GM12878 (cell line): Measurements from ENCODE around the gene ZNF230. TPM values are rescaled to one million over a fixed set of nuclear protein-coding genes. Genes with fewer than 3 reads are reported as not detected.
A peak's percentile ranks its signal among the peaks of the same experiment; 100 is the strongest.

Experiments used
- CHD2 ChIP-seq: IDR thresholded peaks from 2 replicates; pipeline ENCODE4 v1.6.1; 2011; ENCODE audit warnings: low read depth, low read length, improper control_type of control experiment, borderline replicate concordance
- CHD4 ChIP-seq: fragments of 200-600 bp; sonication (generic); IDR thresholded peaks from 2 replicates; pipeline ENCODE4 v1.6.1; 2016; ENCODE audit warnings: mild to moderate bottlenecking
- CREB1 ChIP-seq: IDR thresholded peaks from 2 replicates; pipeline ENCODE4 v1.6.1; 2012; ENCODE audit warnings: low read depth, mild to moderate bottlenecking, inconsistent platforms
- CREM ChIP-seq: IDR thresholded peaks from 2 replicates; pipeline ENCODE4 v1.6.1; 2014; ENCODE audit warnings: antibody characterized with exemption, low read depth
- DPF2 ChIP-seq: fragments of 450-650 bp; IDR thresholded peaks from 2 replicates; pipeline ENCODE4 v1.6.1; 2017; ENCODE audit warnings: mild to moderate bottlenecking
- EGR1 ChIP-seq, 2 experiments: IDR thresholded peaks; 1 replicate in 1 of 2; 2 replicates in 1 of 2; pipeline ENCODE4 v1.6.1; 2011 to 2012; ENCODE audit warnings: low read depth in 2 of 2, low read length in 2 of 2, borderline replicate concordance in 1 of 2, mild to moderate bottlenecking in 1 of 2, moderate library complexity in 1 of 2
- EP300 ChIP-seq, 2 experiments: fragments of 150-350 bp in 1 of 2; IDR thresholded peaks; 2 replicates each; pipeline ENCODE4 v1.6.1; 2011 to 2012; ENCODE audit warnings: low read depth in 2 of 2, low read length in 2 of 2, borderline replicate concordance in 1 of 2, improper control_type of control experiment in 1 of 2, inconsistent platforms in 1 of 2; ENCODE audit not compliant: control insufficient read depth in 1 of 2
- ETV6 ChIP-seq, 2 experiments: fragments of 450-650 bp in 1 of 2; IDR thresholded peaks in 1 of 2; conservative IDR thresholded peaks in 1 of 2; 2 replicates each; pipeline ENCODE4 v1.6.1; 2014; ENCODE audit warnings: antibody characterized with exemption in 1 of 2, borderline replicate concordance in 1 of 2, low read depth in 1 of 2, mild to moderate bottlenecking in 1 of 2, moderate library complexity in 1 of 2
- HDAC2 ChIP-seq: fragments of 200-600 bp; sonication (generic); IDR thresholded peaks from 2 replicates; pipeline ENCODE4 v1.6.1; 2017
- HDGF ChIP-seq: fragments of 450-650 bp; IDR thresholded peaks from 2 replicates; pipeline ENCODE4 v1.6.1; 2016; ENCODE audit warnings: antibody characterized with exemption
- JUNB ChIP-seq: IDR thresholded peaks from 2 replicates; pipeline ENCODE4 v1.6.1; 2016; ENCODE audit warnings: antibody characterized with exemption, mild to moderate bottlenecking
- KAT2A ChIP-seq: conservative IDR thresholded peaks from 2 replicates; pipeline ENCODE4 v1.6.1; 2011; ENCODE audit warnings: low read depth, low read length; ENCODE audit not compliant: control insufficient read depth
- LARP7 ChIP-seq: fragments of 450-650 bp; IDR thresholded peaks from 2 replicates; pipeline ENCODE4 v1.6.1; 2017; ENCODE audit warnings: mild to moderate bottlenecking
- NFXL1 ChIP-seq: fragments of 450-650 bp; IDR thresholded peaks from 2 replicates; pipeline ENCODE4 v1.6.1; 2017; ENCODE audit warnings: antibody characterized with exemption, mild to moderate bottlenecking, borderline replicate concordance
- NFYA ChIP-seq: IDR thresholded peaks from 2 replicates; pipeline ENCODE4 v1.6.1; 2011; ENCODE audit warnings: low read depth, mild to moderate bottlenecking, low read length, improper control_type of control experiment, borderline replicate concordance
- NR2C2 ChIP-seq: IDR thresholded peaks from 2 replicates; pipeline ENCODE4 v1.6.1; 2011; ENCODE audit warnings: borderline replicate concordance, low read depth; ENCODE audit not compliant: control insufficient read depth, insufficient read length
- NR2F1 ChIP-seq: fragments of 450-650 bp; conservative IDR thresholded peaks from 2 replicates; pipeline ENCODE4 v1.6.1; 2017; ENCODE audit warnings: mild to moderate bottlenecking
- RAD21 ChIP-seq: IDR thresholded peaks from 2 replicates; pipeline ENCODE4 v1.6.1; 2011; ENCODE audit warnings: mild to moderate bottlenecking, low read depth, low read length, moderate library complexity; ENCODE audit not compliant: insufficient read depth
- SRF ChIP-seq, 2 experiments: IDR thresholded peaks; 2 replicates each; pipeline ENCODE4 v1.6.1; 2011; ENCODE audit warnings: low read depth in 2 of 2, low read length in 2 of 2, mild to moderate bottlenecking in 1 of 2, moderate library complexity in 1 of 2
- TAF1 ChIP-seq: IDR thresholded peaks from 2 replicates; pipeline ENCODE4 v1.6.1; 2011; ENCODE audit warnings: mild to moderate bottlenecking, low read depth, low read length, borderline replicate concordance
- TBL1XR1 ChIP-seq: IDR thresholded peaks from 2 replicates; pipeline ENCODE4 v1.6.1; 2012; ENCODE audit warnings: low read depth, low read length, improper control_type of control experiment
- ZBED1 ChIP-seq: IDR thresholded peaks from 2 replicates; pipeline ENCODE4 v1.6.1; 2016; ENCODE audit warnings: borderline replicate concordance
- polyA plus RNA-seq, 11 experiments: library from polyadenylated mRNA; depleted of rRNA in 4 of 11; unstranded in 6 of 11; stranded (reverse) in 5 of 11; fragments of >200 nt; fragmentation: Nextera tagmentation in 4 of 11; fragmentation: Illumina TruSeq in 1 of 11; extraction: Ambion mirVana in 4 of 11; extraction: Trizol in 1 of 11; gene quantifications; 1 replicate in 1 of 11; 2 replicates in 10 of 11; pipeline versions ENCODE4 v1.2.1 to v1.2.3, GENCODE V29; 2011 to 2016; ENCODE audit warnings: inconsistent platforms in 2 of 11, missing spikeins in 2 of 11, low read depth in 1 of 11
- total RNA-seq, 4 experiments: library from RNA; depleted of rRNA in 3 of 4; stranded (reverse); fragments of >200 nt in 3 of 4; fragmentation: Illumina TruSeq in 1 of 4; extraction: Trizol in 1 of 4; gene quantifications; 2 replicates each; pipeline versions ENCODE4 v1.2.1 to v1.2.3, GENCODE V29; 2013 to 2021
- TF ChIP-seq, protein P1 (sequence below): fragments of 450-650 bp; IDR thresholded peaks from 2 replicates; pipeline ENCODE4 v1.6.1; 2017; ENCODE audit warnings: mild to moderate bottlenecking, moderate library complexity
- TF ChIP-seq, protein P2 (sequence below): fragments of 450-650 bp; IDR thresholded peaks from 2 replicates; pipeline ENCODE4 v1.6.1; 2018; ENCODE audit warnings: mild to moderate bottlenecking, low read depth, moderate library complexity; ENCODE audit not compliant: partially characterized antibody

Gene ZNF230
- total and polyA plus RNA-seq, 10 of the 15 experiments (the other 5 are each of a cell fraction or from before 2014, with no cell fraction given), result 1.8 to 9.1 (median 3.5) TPM

GRCh38 chr19:43983912-43984686 is 18.7 kb upstream of the ZNF230 start, which contains the start of gene ZNF155 (continued):
- TF ChIP-seq, protein P1, sequence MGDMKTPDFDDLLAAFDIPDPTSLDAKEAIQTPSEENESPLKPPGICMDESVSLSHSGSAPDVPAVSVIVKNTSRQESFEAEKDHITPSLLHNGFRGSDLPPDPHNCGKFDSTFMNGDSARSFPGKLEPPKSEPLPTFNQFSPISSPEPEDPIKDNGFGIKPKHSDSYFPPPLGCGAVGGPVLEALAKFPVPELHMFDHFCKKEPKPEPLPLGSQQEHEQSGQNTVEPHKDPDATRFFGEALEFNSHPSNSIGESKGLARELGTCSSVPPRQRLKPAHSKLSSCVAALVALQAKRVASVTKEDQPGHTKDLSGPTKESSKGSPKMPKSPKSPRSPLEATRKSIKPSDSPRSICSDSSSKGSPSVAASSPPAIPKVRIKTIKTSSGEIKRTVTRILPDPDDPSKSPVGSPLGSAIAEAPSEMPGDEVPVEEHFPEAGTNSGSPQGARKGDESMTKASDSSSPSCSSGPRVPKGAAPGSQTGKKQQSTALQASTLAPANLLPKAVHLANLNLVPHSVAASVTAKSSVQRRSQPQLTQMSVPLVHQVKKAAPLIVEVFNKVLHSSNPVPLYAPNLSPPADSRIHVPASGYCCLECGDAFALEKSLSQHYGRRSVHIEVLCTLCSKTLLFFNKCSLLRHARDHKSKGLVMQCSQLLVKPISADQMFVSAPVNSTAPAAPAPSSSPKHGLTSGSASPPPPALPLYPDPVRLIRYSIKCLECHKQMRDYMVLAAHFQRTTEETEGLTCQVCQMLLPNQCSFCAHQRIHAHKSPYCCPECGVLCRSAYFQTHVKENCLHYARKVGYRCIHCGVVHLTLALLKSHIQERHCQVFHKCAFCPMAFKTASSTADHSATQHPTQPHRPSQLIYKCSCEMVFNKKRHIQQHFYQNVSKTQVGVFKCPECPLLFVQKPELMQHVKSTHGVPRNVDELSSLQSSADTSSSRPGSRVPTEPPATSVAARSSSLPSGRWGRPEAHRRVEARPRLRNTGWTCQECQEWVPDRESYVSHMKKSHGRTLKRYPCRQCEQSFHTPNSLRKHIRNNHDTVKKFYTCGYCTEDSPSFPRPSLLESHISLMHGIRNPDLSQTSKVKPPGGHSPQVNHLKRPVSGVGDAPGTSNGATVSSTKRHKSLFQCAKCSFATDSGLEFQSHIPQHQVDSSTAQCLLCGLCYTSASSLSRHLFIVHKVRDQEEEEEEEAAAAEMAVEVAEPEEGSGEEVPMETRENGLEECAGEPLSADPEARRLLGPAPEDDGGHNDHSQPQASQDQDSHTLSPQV, result no peak
- TF ChIP-seq JUNB (no peak), NR2F1 (no peak), KAT2A (no peak), ZBED1 (no peak), EGR1 (IDR thresholded peaks at IDR 0.05; ENCODE audit: borderline replicate concordance in 1 of 2, low read depth in 2 of 2, low read length in 2 of 2) (no peak), ETV6 (conservative IDR thresholded peaks at IDR 0.05 in 1 of 2, IDR thresholded peaks at IDR 0.05 in 1 of 2; ENCODE audit: borderline replicate concordance in 1 of 2, low read depth in 1 of 2) (no peak), EP300 (IDR thresholded peaks at IDR 0.05; ENCODE audit: borderline replicate concordance in 1 of 2, control insufficient read depth in 1 of 2, low read depth in 2 of 2, low read length in 2 of 2) (no peak), CHD2 (peak; percentile 83; the same call in 1 of the 2 replicates), RAD21 (no peak), CREM (peak; percentile 70; the same call in 1 of the 2 replicates), LARP7 (no peak), TBL1XR1 (no peak), DPF2 (no peak), CREB1 (peak; percentile 68), HDAC2 (no peak), SRF (IDR thresholded peaks at IDR 0.05; ENCODE audit: low read depth in 2 of 2, low read length in 2 of 2) (no peak), TAF1 (peak; percentile 65), NR2C2 (no peak), NFXL1 (no peak), NFYA (no peak), CHD4 (no peak), HDGF (no peak)
- TF ChIP-seq, protein P2, sequence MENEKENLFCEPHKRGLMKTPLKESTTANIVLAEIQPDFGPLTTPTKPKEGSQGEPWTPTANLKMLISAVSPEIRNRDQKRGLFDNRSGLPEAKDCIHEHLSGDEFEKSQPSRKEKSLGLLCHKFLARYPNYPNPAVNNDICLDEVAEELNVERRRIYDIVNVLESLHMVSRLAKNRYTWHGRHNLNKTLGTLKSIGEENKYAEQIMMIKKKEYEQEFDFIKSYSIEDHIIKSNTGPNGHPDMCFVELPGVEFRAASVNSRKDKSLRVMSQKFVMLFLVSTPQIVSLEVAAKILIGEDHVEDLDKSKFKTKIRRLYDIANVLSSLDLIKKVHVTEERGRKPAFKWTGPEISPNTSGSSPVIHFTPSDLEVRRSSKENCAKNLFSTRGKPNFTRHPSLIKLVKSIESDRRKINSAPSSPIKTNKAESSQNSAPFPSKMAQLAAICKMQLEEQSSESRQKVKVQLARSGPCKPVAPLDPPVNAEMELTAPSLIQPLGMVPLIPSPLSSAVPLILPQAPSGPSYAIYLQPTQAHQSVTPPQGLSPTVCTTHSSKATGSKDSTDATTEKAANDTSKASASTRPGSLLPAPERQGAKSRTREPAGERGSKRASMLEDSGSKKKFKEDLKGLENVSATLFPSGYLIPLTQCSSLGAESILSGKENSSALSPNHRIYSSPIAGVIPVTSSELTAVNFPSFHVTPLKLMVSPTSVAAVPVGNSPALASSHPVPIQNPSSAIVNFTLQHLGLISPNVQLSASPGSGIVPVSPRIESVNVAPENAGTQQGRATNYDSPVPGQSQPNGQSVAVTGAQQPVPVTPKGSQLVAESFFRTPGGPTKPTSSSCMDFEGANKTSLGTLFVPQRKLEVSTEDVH, result no peak
